ENCODE data around the gene GNG14.
A peak's percentile ranks its signal among the peaks of the same experiment; 100 is the strongest.

GNG14 gene

GRCh38 chr19:12657966-12658365 is 29.8 kb upstream of the GNG14 start:
- Histone ChIP-seq H3K4me1 (ENCODE audit: insufficient read depth, low read length, severe bottlenecking) (no peaks in the 10 kb centered on the region), H3K9me2 (ENCODE audit: low read depth, low read length) (no peaks in the 10 kb centered on the region), H3K9me3 (ENCODE audit: low read length) (no peaks in the 10 kb centered on the region), H3K79me2 (ENCODE audit: insufficient read depth, low read length) (no peaks in the 10 kb centered on the region), H3K27ac (ENCODE audit: low read depth, low read length, poor library complexity, severe bottlenecking) (no peak overlapping the region), H3K4me3 (ENCODE audit: low read depth, low read length, poor library complexity, severe bottlenecking) (no peak overlapping the region), H3K36me3 (ENCODE audit: insufficient read depth, low read length) (peaks cover 75% of the 10 kb centered on the region), H3K9ac (ENCODE audit: low read length) (no peak overlapping the region), H3K4me2 (ENCODE audit: low read length) (no peak overlapping the region), H3K27me3 (ENCODE audit: insufficient read depth, low read length) (no peaks in the 10 kb centered on the region), H4K20me1 (ENCODE audit: insufficient read depth, low read length) (no peaks in the 10 kb centered on the region), H3F3A (ENCODE audit: insufficient read depth, low read length) (no peaks in the 10 kb centered on the region), H2AFZ (ENCODE audit: low read length) (no peak overlapping the region)
- no peak for TF ChIP-seq EZH2 (IDR thresholded peaks at IDR 0.05; ENCODE audit: borderline replicate concordance, low read length)
- TF ChIP-seq, protein P1, sequence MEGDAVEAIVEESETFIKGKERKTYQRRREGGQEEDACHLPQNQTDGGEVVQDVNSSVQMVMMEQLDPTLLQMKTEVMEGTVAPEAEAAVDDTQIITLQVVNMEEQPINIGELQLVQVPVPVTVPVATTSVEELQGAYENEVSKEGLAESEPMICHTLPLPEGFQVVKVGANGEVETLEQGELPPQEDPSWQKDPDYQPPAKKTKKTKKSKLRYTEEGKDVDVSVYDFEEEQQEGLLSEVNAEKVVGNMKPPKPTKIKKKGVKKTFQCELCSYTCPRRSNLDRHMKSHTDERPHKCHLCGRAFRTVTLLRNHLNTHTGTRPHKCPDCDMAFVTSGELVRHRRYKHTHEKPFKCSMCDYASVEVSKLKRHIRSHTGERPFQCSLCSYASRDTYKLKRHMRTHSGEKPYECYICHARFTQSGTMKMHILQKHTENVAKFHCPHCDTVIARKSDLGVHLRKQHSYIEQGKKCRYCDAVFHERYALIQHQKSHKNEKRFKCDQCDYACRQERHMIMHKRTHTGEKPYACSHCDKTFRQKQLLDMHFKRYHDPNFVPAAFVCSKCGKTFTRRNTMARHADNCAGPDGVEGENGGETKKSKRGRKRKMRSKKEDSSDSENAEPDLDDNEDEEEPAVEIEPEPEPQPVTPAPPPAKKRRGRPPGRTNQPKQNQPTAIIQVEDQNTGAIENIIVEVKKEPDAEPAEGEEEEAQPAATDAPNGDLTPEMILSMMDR (IDR thresholded peaks at IDR 0.05; ENCODE audit: low read length), result no peak

- Histone ChIP-seq H3K27me3 (ENCODE audit: insufficient read depth, low read length) (no peaks in the 10 kb centered on the region), H3K9me3 (ENCODE audit: low read length) (no peaks in the 10 kb centered on the region), H3K79me2 (ENCODE audit: insufficient read depth, low read length) (no peaks in the 10 kb centered on the region), H3K9me2 (ENCODE audit: low read depth, low read length) (no peaks in the 10 kb centered on the region), H3F3A (ENCODE audit: insufficient read depth, low read length) (no peaks in the 10 kb centered on the region), H3K4me1 (ENCODE audit: insufficient read depth, low read length, severe bottlenecking) (peaks cover 14% of the 10 kb centered on the region), H3K4me3 (ENCODE audit: low read depth, low read length, poor library complexity, severe bottlenecking) (no peak overlapping the region), H4K20me1 (ENCODE audit: insufficient read depth, low read length) (no peaks in the 10 kb centered on the region), H3K27ac (ENCODE audit: low read depth, low read length, poor library complexity, severe bottlenecking) (no peak overlapping the region), H3K9ac (ENCODE audit: low read length) (no peak overlapping the region), H3K36me3 (ENCODE audit: insufficient read depth, low read length) (peaks cover 77% of the 10 kb centered on the region), H3K4me2 (ENCODE audit: low read length) (no peak overlapping the region), H2AFZ (ENCODE audit: low read length) (no peak overlapping the region)
- TF ChIP-seq, protein P1 (IDR thresholded peaks at IDR 0.05; ENCODE audit: low read length), result no peak
- TF ChIP-seq EZH2 (IDR thresholded peaks at IDR 0.05; ENCODE audit: borderline replicate concordance, low read length), result no peak
Measured at GRCh38 chr19:12660980-12661379, 26.8 kb upstream of the GNG14 start.

GRCh38 chr19:12664406-12665280 is 23.2 kb upstream of the GNG14 start:
- H3K27ac ChIP-seq (ENCODE audit: low read depth, low read length, poor library complexity, severe bottlenecking), result peak overlapping the region; percentile 78
- H3K9ac ChIP-seq (ENCODE audit: low read length), result peak overlapping the region; percentile 81; the same call in 1 of the 2 replicates
- peak overlapping the region; percentile 93 for H3K4me2 ChIP-seq (ENCODE audit: low read length)
- peaks cover 34% of the 10 kb centered on the region for H3K4me1 ChIP-seq (ENCODE audit: insufficient read depth, low read length, severe bottlenecking)
- TF ChIP-seq, protein P1 (IDR thresholded peaks at IDR 0.05; ENCODE audit: low read length), result no peak
- no peak for TF ChIP-seq EZH2 (IDR thresholded peaks at IDR 0.05; ENCODE audit: borderline replicate concordance, low read length)
- H3K9me2 ChIP-seq (ENCODE audit: low read depth, low read length), result no peaks in the 10 kb centered on the region
- no peaks in the 10 kb centered on the region for H3K9me3 ChIP-seq (ENCODE audit: low read length)
- no peaks in the 10 kb centered on the region for H3K79me2 ChIP-seq (ENCODE audit: insufficient read depth, low read length)
- no peaks in the 10 kb centered on the region for H3K27me3 ChIP-seq (ENCODE audit: insufficient read depth, low read length)
- H3K4me3 ChIP-seq (ENCODE audit: low read depth, low read length, poor library complexity, severe bottlenecking), result peak overlapping the region; percentile 87
- H2AFZ ChIP-seq (ENCODE audit: low read length), result no peak overlapping the region
- H4K20me1 ChIP-seq (ENCODE audit: insufficient read depth, low read length), result no peaks in the 10 kb centered on the region
- peaks cover 44% of the 10 kb centered on the region for H3K36me3 ChIP-seq (ENCODE audit: insufficient read depth, low read length)
- no peaks in the 10 kb centered on the region for H3F3A ChIP-seq (ENCODE audit: insufficient read depth, low read length)

Measured in OCI-LY1 (cell line).